Sigmoid colon (tissue), 7 donors: ENCODE results near the gene KDM1A. TPM values are rescaled to one million over a fixed set of nuclear protein-coding genes. Genes with fewer than 3 reads are reported as not detected.

Source experiments
- DNase-seq: peaks from one replicate; pipeline ENCODE4 v3.0.0-alpha.2; 2019
- H3K27ac ChIP-seq, 4 donors: fragments of 200-600 bp; sonication (generic); one replicate each; pipeline ENCODE4 v1.5.1; 2016 to 2019; ENCODE audit warnings: mild to moderate bottlenecking in 1 of 4
- H3K27me3 ChIP-seq, 3 donors: fragments of 200-600 bp; sonication (generic); one replicate each; pipeline ENCODE4 v1.5.1; 2019; ENCODE audit warnings: mild to moderate bottlenecking in 1 of 3
- H3K36me3 ChIP-seq, 4 donors: fragments of 200-600 bp; sonication (generic); one replicate each; pipeline ENCODE4 v1.5.1; 2016 to 2019
- H3K4me1 ChIP-seq, 4 donors: fragments of 200-600 bp; sonication (generic); one replicate each; pipeline ENCODE4 v1.5.1; 2017 to 2019
- H3K4me3 ChIP-seq, 4 donors: fragments of 200-600 bp; sonication (generic); one replicate each; pipeline ENCODE4 v1.5.1; 2017 to 2019; ENCODE audit warnings: mild to moderate bottlenecking in 2 of 4, moderate library complexity in 1 of 4
- H3K9me3 ChIP-seq, 4 donors: fragments of 200-600 bp in 3 of 4; sonication (generic) in 3 of 4; one replicate each; pipeline versions ENCODE4 v1.5.1 to v1.6.1; 2013 to 2019
- CTCF ChIP-seq, 4 experiments: fragments of 450-650 bp in 3 of 4; fragments of 200-600 bp in 1 of 4; IDR thresholded peaks; one replicate each; pipeline ENCODE4 v1.5.1; 2016 to 2019; ENCODE audit warnings: antibody characterized with exemption in 4 of 4, mild to moderate bottlenecking in 3 of 4, moderate library complexity in 2 of 4
- EP300 ChIP-seq, 4 donors: sonication (generic); formaldehyde crosslinking; IDR thresholded peaks; one replicate each; pipeline ENCODE4 v1.6.1; 2017; ENCODE audit warnings: antibody characterized with exemption in 4 of 4
- POLR2A ChIP-seq, 2 donors: fragments of 450-650 bp; IDR thresholded peaks; one replicate each; pipeline ENCODE4 v1.6.1; 2016; ENCODE audit warnings: antibody characterized with exemption in 2 of 2, mild to moderate bottlenecking in 2 of 2, moderate library complexity in 2 of 2
- POLR2AphosphoS5 ChIP-seq, 4 donors: sonication (generic); formaldehyde crosslinking; IDR thresholded peaks; one replicate each; pipeline ENCODE4 v1.6.1; 2017; ENCODE audit warnings: antibody characterized with exemption in 4 of 4
- WGBS, 2 donors: extraction: QIAGEN DNeasy Blood & Tissue Kit; methylation state at CpG; one replicate each; pipeline ENCODE4 v1.1.7; 2013; 5-methylcytosine and 5-hydroxymethylcytosine counted together
- intact Hi-C: fragments of 100-400 bp; cut with DNase I; formaldehyde crosslinking; loops from one replicate; pipeline ENCODE4 v1.15.1; 2023
- polyA plus RNA-seq, 3 donors: library from polyadenylated mRNA; stranded (reverse); fragments of 200-250 nt; gene quantifications; one replicate each; pipeline ENCODE4 v1.2.3, GENCODE V29; 2013
- total RNA-seq, 4 donors: library from RNA; depleted of rRNA; stranded (reverse); fragments of >200 nt; gene quantifications; one replicate each; pipeline ENCODE4 v1.1.0, GENCODE V29; 2016
- donor health status: healthy with polysubstance abuse.
- donor health status: Bipolar disorder and iron deficiency.
- donor health status: healthy.

Gene KDM1A
- total and polyA plus RNA-seq, 7 donors, result 24.0 to 58.6 (median 46.0) TPM

DNA sequence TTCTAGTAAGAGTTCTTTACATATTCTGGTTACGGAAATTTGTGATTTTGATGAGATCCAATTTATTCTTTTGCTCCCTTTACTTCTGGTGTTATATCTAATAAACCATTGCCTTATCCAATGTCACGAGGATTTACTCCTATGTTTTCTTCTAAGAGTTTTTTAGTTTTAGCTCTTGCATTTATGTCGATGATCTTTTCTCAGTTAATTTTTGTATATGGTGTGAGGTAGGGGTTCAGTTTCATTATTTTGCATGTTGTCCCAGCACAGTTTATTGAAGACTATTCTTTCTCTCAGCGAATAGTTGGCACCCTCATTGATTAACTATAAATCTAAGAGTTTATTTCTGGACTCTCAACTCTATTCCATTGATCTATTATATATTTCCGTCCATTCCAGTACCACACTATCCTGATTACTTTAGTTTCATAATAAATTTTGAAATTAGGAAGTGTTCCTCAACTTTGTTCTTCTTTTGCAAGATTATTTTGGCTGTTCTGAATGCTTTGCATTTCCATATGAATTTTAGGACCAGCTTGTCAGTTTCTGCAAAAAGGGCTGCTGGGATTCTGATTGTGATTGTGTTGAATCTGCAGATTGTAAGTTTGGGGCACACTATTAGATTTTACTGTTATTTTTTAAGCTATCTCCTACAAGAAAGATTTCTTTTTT, 4.0 kb downstream of the KDM1A start:
- intact Hi-C loops, result no loop called here
- H3K36me3 ChIP-seq, result no peaks in the 10 kb centered on the region
- DNase-seq, result no peak
- H3K9me3 ChIP-seq, result no peaks in the 10 kb centered on the region
- 95 to 98% methylated on average over 5 of the region's 5 CpGs for whole genome bisulfite sequencing, 2 donors
- H3K4me1 ChIP-seq, result peaks cover 0 to 17% (median 14%) of the 10 kb centered on the region in 4 donors
- H3K4me3 ChIP-seq, result no peak overlapping the region
- H3K27me3 ChIP-seq, result no peaks in the 10 kb centered on the region
- TF ChIP-seq CTCF (IDR thresholded peaks at IDR 0.05) (no peak), EP300 (IDR thresholded peaks at IDR 0.05) (no peak), POLR2A (IDR thresholded peaks at IDR 0.05) (no peak), POLR2AphosphoS5 (IDR thresholded peaks at IDR 0.05) (no peak)
- H3K27ac ChIP-seq, result no peak overlapping the region

- Histone ChIP-seq H3K36me3 (no peaks in the 10 kb centered on the region), H3K9me3 (no peaks in the 10 kb centered on the region), H3K27ac (no peak overlapping the region), H3K27me3 (no peaks in the 10 kb centered on the region), H3K4me3 (no peak overlapping the region), H3K4me1 (peaks cover 0 to 5% (median 3%) of the 10 kb centered on the region in 4 donors)
- DNase-seq, result no peak
- WGBS, 2 donors, result 97 to 99% methylated on average over 2 of the region's 2 CpGs
- intact Hi-C loops, result no loop called here
- TF ChIP-seq EP300 (IDR thresholded peaks at IDR 0.05) (no peak), POLR2AphosphoS5 (IDR thresholded peaks at IDR 0.05) (no peak)
Observed at GRCh38 chr1:23026568-23026967, 7.3 kb downstream of the KDM1A start.

DNA sequence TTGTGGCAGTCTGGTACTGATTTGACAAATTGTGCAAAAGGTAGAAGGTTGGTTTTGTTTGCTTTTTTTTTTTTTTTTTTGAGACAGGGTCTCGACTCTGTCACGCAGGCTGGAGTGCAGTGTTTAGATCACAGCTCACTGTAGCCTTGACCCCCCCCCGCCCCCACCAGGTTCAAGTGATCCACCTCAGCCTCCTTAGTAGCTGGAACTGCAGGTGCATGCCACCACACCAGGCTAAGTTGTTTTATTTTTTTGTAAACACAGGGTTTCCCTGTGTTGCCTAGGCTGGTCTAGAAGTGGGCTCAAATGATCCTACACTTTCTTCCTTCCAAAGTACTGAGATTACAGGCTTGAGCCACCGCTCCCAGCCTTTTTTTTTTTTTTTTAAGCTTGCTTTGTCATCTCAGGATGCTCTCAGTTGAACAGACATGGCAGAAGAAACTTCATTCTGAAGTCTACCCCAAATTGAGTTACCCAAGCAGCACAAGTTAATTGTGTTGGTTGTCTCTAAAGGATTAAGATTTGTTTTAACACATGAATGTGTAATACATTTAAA, 8.2 kb downstream of the KDM1A start:
- TF ChIP-seq POLR2AphosphoS5 (IDR thresholded peaks at IDR 0.05) (no peak), EP300 (IDR thresholded peaks at IDR 0.05) (no peak), POLR2A (IDR thresholded peaks at IDR 0.05) (no peak), CTCF (IDR thresholded peaks at IDR 0.05) (no peak)
- H3K4me1 ChIP-seq, result no peaks in the 10 kb centered on the region
- intact Hi-C loops, result no loop called here
- 80 to 89% methylated on average over 4 of the region's 4 CpGs for WGBS, 2 donors
- no peak overlapping the region for H3K4me3 ChIP-seq
- H3K9me3 ChIP-seq, result no peaks in the 10 kb centered on the region
- H3K27me3 ChIP-seq, result no peaks in the 10 kb centered on the region
- no peak overlapping the region for H3K27ac ChIP-seq
- H3K36me3 ChIP-seq, result no peaks in the 10 kb centered on the region
- DNase-seq, result no peak

- 88 to 90% methylated on average over 4 of the region's 4 CpGs for WGBS, 2 donors
- DNase-seq, result no peak
- H3K4me3 ChIP-seq, result no peak overlapping the region
- no peak for TF ChIP-seq EP300 (IDR thresholded peaks at IDR 0.05)
- TF ChIP-seq POLR2A (IDR thresholded peaks at IDR 0.05), result no peak
- TF ChIP-seq POLR2AphosphoS5 (IDR thresholded peaks at IDR 0.05), result no peak
- TF ChIP-seq CTCF (IDR thresholded peaks at IDR 0.05), result no peak
- H3K27ac ChIP-seq, result no peak overlapping the region
- H3K36me3 ChIP-seq, result no peaks in the 10 kb centered on the region
- no peaks in the 10 kb centered on the region for H3K4me1 ChIP-seq
- no peaks in the 10 kb centered on the region for H3K9me3 ChIP-seq
- no peaks in the 10 kb centered on the region for H3K27me3 ChIP-seq
- intact Hi-C loops, result no loop called here
Observed at GRCh38 chr1:23029337-23029736, 10.1 kb downstream of the KDM1A start.

- H3K4me1 ChIP-seq, result peaks cover 0 to 32% (median 14%) of the 10 kb centered on the region in 4 donors
- no peaks in the 10 kb centered on the region for H3K9me3 ChIP-seq
- no peaks in the 10 kb centered on the region for H3K27me3 ChIP-seq
- H3K27ac ChIP-seq, result no peak overlapping the region
- WGBS, 2 donors, result 89 to 93% methylated on average over 2 of the region's 2 CpGs
- no peak for DNase-seq
- H3K36me3 ChIP-seq, result no peaks in the 10 kb centered on the region
- H3K4me3 ChIP-seq, result no peak overlapping the region
- intact Hi-C loops, result no loop called here
- TF ChIP-seq CTCF (IDR thresholded peaks at IDR 0.05) (no peak), EP300 (IDR thresholded peaks at IDR 0.05) (no peak), POLR2AphosphoS5 (IDR thresholded peaks at IDR 0.05) (no peak), POLR2A (IDR thresholded peaks at IDR 0.05) (no peak)
Observed at GRCh38 chr1:23035823-23036452, 16.7 kb downstream of the KDM1A start.
